Aorta (tissue), 5 donors: ENCODE measurements around the gene HIVEP3. TPM values are rescaled to one million over a fixed set of nuclear protein-coding genes. Genes with fewer than 3 reads are reported as not detected.

ENCODE experiments used
- ATAC-seq: fragments of 200-7000 bp; cut with Tn5 transposase; one replicate; pipeline ENCODE4 v1.9.1; 2022; ENCODE audit warnings: moderate library complexity; ENCODE audit not compliant: low FRiP score
- DNase-seq, 2 donors: peaks; one replicate each; pipeline ENCODE4 v3.0.0-alpha.2; 2020
- H3K27ac ChIP-seq, 2 donors: one replicate each; pipeline ENCODE4 v1.5.1; 2013; ENCODE audit warnings: low read length in 2 of 2, mild to moderate bottlenecking in 2 of 2, moderate library complexity in 2 of 2, control low read depth in 1 of 2, inconsistent platforms in 1 of 2, low read depth in 1 of 2
- H3K27me3 ChIP-seq, 2 donors: one replicate each; pipeline ENCODE4 v1.6.1; 2013; ENCODE audit warnings: control low read depth in 1 of 2, low read length in 1 of 2, mild to moderate bottlenecking in 1 of 2, moderate library complexity in 1 of 2; ENCODE audit not compliant: insufficient read depth in 2 of 2, control insufficient read depth in 1 of 2
- H3K36me3 ChIP-seq, 2 donors: one replicate each; pipeline ENCODE4 v1.6.1; 2013; ENCODE audit warnings: control low read depth in 1 of 2, low read length in 1 of 2, mild to moderate bottlenecking in 1 of 2; ENCODE audit not compliant: insufficient read depth in 2 of 2, control insufficient read depth in 1 of 2
- H3K4me1 ChIP-seq, 2 donors: one replicate each; pipeline ENCODE4 v1.6.1; 2013; ENCODE audit warnings: low read length in 2 of 2, control low read depth in 1 of 2, mild to moderate bottlenecking in 1 of 2, moderate library complexity in 1 of 2; ENCODE audit not compliant: insufficient read depth in 2 of 2, control insufficient read depth in 1 of 2
- H3K4me3 ChIP-seq, 2 donors: one replicate each; pipeline ENCODE4 v1.5.1; 2013; ENCODE audit warnings: low read length in 2 of 2, control low read depth in 1 of 2, mild to moderate bottlenecking in 1 of 2
- H3K9me3 ChIP-seq: one replicate; pipeline ENCODE4 v1.6.1; 2013; ENCODE audit warnings: mild to moderate bottlenecking, low read length; ENCODE audit not compliant: control insufficient read depth
- WGBS, 2 donors: extraction: QIAGEN DNeasy Blood & Tissue Kit; methylation state at CpG; one replicate each; pipeline ENCODE4 v1.1.7; 2013; 5-methylcytosine and 5-hydroxymethylcytosine counted together
- intact Hi-C, 2 donors: fragments of 100-400 bp; cut with DNase I; formaldehyde crosslinking; loops; one replicate each; pipeline versions ENCODE4 v1.14.2 to v1.15.0; 2022
- polyA plus RNA-seq, 2 donors: library from polyadenylated mRNA; stranded (reverse); fragments of 200-250 nt; gene quantifications; one replicate each; pipeline ENCODE4 v1.2.3, GENCODE V29; 2013
- total RNA-seq, 2 donors: library from RNA; stranded (reverse); fragmentation: NEBNext Ultra II Directional; extraction: Animal tissue kit (Norgen Biotek cat#: 25700); gene quantifications; one replicate each; pipeline ENCODE4 v1.2.1, GENCODE V29; 2021
- donor health status: healthy with polysubstance abuse.
- donor health status: Bipolar disorder and iron deficiency.
- donor health status: DM: no; HTN: no; CAD: no.
- donor health status: DM: no; HTN: no; CAD: no.
- donor health status: DM: yes; HTN: yes; CAD: no.

HIVEP3 gene
- total and polyA plus RNA-seq, 4 donors, result 1.6 to 6.3 (median 4.0) TPM

DNA sequence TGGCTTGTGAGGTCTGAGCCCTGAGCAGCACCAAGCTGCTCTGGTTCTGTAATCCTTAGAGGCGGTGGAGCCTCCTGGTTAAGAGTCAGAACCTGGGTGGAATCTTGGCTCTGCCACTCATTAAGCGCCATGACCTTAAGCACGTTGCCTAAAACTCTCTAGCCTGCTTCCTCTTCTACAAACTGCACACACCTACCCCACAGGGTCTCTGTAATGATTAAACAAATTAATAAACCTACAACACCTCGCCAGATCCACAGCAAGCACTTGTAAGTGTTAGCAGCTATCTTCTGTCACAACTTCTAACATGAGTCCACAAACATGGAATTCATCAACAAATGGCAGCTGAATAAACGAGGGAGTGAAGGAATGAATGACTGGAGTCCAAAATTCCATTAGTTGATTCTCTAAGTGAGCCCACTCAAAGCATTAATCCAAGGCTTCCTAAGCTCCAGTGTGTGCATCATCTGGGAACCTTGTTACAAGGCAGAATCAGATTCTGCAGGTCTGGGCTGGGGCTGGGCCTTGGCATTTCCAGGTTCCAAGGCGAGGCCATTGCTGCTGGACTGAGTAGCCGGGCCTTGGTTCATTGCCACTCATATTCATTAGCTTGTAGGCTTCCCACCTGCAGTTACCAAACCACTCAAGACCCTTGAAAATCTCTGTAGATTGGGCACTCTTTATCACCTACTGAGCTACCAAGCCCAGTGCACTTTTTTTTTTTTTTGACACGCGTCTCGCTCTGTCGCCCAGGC is 168.6 kb downstream of the HIVEP3 start:
- WGBS, 2 donors, result 76 to 79% methylated on average over 11 of the region's 11 CpGs
- DNase-seq, result peak in 1 of 2 donors; percentile 42
- Histone ChIP-seq H3K9me3 (no peaks in the 10 kb centered on the region), H3K4me3 (no peak overlapping the region), H3K36me3 (no peaks in the 10 kb centered on the region), H3K4me1 (no peaks in the 10 kb centered on the region), H3K27me3 (no peaks in the 10 kb centered on the region), H3K27ac (no peak overlapping the region)
- no peak for ATAC-seq
- intact Hi-C loops, result no loop called here

DNA sequence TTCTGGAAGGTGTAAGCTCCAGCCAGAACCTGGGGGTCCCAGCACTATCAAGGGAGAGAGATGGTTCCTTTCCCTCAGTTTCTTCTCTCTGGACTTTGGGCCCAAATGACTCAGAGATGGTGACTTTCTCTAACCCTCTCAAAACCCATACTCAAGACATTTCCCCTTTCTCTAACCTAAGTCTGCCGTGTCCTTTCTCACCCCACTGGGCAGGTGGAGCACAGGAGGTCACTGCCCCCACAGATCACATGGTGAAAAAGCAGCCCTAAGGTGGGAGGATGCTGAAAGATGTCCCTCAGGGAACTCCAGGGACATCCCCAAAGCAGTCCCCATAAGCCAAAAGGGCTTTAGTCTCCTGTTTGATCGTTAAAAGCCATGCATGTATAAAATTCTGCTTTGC is 173.7 kb downstream of the HIVEP3 start:
- intact Hi-C loops, result no loop called here
- no peak overlapping the region for H3K27ac ChIP-seq
- no peaks in the 10 kb centered on the region for H3K9me3 ChIP-seq
- ATAC-seq (no peak), DNase-seq (no peak)
- no peak overlapping the region for H3K4me3 ChIP-seq
- H3K27me3 ChIP-seq, result no peaks in the 10 kb centered on the region
- no peaks in the 10 kb centered on the region for H3K36me3 ChIP-seq
- 91 to 92% methylated on average over 2 of the region's 2 CpGs for WGBS, 2 donors
- no peaks in the 10 kb centered on the region for H3K4me1 ChIP-seq

DNA sequence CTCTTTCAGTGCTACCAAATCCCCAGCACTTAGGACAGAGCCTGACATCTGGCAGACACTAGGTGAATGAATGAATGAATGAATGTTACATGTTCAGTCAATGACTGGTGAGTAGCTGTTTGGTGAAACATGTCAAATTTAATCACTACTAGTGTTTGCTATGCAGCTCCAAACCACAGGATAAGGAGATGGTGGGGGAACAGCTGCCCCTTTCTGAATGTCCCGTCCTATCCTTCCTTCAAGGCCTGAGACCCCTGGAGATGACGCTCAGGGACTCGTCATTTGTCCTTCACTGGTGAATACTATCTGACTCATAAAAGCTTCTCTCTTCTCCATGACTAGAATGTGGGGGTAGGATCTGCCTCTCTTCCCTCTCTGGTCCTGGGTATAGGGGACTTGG is 175.4 kb downstream of the HIVEP3 start:
- no peaks in the 10 kb centered on the region for H3K4me1 ChIP-seq
- no peaks in the 10 kb centered on the region for H3K27me3 ChIP-seq
- H3K4me3 ChIP-seq, result no peak overlapping the region
- no peak for ATAC-seq
- WGBS, 2 donors, result 92 to 97% methylated on average over 3 of the region's 3 CpGs
- H3K36me3 ChIP-seq, result no peaks in the 10 kb centered on the region
- no peak for DNase-seq
- H3K27ac ChIP-seq, result no peak overlapping the region
- intact Hi-C loops, result no loop called here
- no peaks in the 10 kb centered on the region for H3K9me3 ChIP-seq

DNA sequence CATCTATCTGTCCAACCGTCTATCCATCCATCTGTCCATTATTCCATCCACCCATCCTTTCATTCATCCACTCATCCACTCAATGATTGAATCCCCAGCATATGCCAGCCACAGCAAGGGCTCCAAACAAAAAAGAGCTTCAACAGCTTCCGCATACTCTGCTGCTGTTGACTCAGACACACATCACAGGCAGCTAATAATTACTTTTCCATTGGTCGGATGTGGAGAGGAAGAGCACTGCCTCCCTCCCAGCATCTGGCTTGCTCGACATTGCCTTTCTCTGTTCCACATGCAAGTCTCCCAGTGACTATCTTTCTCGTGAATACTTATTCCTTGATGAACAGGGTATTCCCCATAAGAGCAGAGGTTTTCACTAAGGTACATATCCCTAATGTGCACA is 176.5 kb downstream of the HIVEP3 start:
- intact Hi-C loops, result no loop called here
- 82 to 93% methylated on average over 5 of the region's 5 CpGs for WGBS, 2 donors
- Histone ChIP-seq H3K9me3 (no peaks in the 10 kb centered on the region), H3K27me3 (no peaks in the 10 kb centered on the region), H3K27ac (no peak overlapping the region), H3K4me3 (no peak overlapping the region), H3K4me1 (no peaks in the 10 kb centered on the region), H3K36me3 (no peaks in the 10 kb centered on the region)
- ATAC-seq (no peak), DNase-seq (no peak)

DNA sequence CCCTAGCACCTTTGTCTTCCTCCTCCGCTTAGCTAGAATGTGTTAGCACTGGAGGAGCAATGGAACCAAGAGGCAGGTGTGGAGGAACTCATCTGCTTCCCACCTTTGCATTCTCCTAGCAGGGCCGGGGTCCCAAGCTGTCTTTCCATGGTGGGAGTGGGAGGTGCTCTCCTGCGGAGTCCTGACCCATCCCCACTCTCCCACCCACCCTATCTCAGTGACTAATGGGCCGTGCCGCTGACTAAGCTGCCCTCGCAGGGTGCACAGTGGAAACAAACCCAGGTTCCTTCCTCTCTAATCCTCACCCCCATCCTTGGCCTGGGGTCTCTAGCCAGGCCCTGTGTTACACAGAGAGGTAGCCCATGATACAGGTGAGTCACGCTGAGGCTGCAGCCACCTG is 177.5 kb downstream of the HIVEP3 start:
- WGBS, 2 donors, result 92% methylated on average over 7 of the region's 7 CpGs
- ATAC-seq, result no peak
- DNase-seq, result no peak

DNA sequence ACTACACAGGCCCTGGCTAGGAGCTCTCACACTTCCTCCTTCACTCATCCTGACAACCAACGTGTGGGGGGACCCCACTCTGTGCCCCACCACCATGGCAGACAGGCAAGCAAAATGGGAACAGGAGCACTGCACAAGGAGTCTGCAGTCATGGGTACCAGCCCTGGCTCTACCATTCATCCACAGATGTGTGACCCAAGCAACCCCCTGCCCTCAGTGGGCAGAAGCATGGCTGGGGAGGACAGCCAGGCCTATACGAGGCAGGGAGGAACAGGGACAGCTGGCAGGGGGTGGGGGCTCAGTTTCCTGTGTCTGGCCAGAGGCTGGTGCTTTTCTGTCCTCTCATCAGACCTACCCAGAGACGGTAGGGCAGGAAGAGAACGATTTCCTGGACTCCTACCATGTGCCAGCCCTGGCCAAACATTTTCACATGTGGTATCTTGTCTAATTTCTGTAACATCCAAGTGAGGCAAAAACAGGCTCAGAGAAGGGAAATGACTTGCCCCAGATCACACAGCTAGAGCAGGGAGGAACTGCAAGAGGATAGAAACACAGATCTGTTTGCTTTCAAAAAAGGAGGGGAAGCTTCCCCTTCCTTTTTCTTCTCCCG is 178.0 kb downstream of the HIVEP3 start:
- Histone ChIP-seq H3K4me3 (no peak overlapping the region), H3K4me1 (no peaks in the 10 kb centered on the region), H3K27ac (no peak overlapping the region), H3K9me3 (no peaks in the 10 kb centered on the region), H3K36me3 (no peaks in the 10 kb centered on the region), H3K27me3 (no peaks in the 10 kb centered on the region)
- DNase-seq, result no peak
- no peak for ATAC-seq
- intact Hi-C loops, result no loop called here
- WGBS, 2 donors, result 74 to 83% methylated on average over 5 of the region's 5 CpGs

More for the DNA sequence above, 177.5 kb downstream of the HIVEP3 start:
- Histone ChIP-seq H3K4me1 (no peaks in the 10 kb centered on the region), H3K27ac (no peak overlapping the region), H3K4me3 (no peak overlapping the region), H3K36me3 (no peaks in the 10 kb centered on the region), H3K9me3 (no peaks in the 10 kb centered on the region), H3K27me3 (no peaks in the 10 kb centered on the region)
- intact Hi-C loops, result no loop called here

DNA sequence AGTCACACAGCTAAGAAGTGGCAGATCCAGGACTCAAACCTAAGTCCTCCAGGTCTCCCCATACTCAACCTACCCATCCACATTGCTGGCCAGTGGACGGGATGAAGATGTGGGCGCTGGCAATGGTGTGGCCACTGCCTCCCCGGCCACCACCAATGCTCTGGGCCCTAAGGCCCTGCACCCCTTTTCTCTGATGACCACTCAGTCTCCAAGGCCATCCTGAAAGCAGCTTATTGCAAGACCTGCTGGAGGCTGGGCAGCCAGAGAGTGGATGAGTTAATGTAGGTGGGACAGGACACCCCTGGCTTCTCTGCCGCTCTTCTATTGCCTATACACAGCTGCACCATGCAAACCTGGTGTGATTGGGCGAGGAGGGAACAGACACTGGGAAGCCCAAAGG is 178.7 kb downstream of the HIVEP3 start:
- DNase-seq (peak in 1 of 2 donors; percentile 57), ATAC-seq (no peak)
- Histone ChIP-seq H3K36me3 (no peaks in the 10 kb centered on the region), H3K4me1 (no peaks in the 10 kb centered on the region), H3K4me3 (no peak overlapping the region), H3K27me3 (no peaks in the 10 kb centered on the region), H3K27ac (no peak overlapping the region), H3K9me3 (no peaks in the 10 kb centered on the region)
- intact Hi-C loops, result no loop called here
- WGBS, 2 donors, result 96 to 97% methylated on average over 5 of the region's 5 CpGs

DNA sequence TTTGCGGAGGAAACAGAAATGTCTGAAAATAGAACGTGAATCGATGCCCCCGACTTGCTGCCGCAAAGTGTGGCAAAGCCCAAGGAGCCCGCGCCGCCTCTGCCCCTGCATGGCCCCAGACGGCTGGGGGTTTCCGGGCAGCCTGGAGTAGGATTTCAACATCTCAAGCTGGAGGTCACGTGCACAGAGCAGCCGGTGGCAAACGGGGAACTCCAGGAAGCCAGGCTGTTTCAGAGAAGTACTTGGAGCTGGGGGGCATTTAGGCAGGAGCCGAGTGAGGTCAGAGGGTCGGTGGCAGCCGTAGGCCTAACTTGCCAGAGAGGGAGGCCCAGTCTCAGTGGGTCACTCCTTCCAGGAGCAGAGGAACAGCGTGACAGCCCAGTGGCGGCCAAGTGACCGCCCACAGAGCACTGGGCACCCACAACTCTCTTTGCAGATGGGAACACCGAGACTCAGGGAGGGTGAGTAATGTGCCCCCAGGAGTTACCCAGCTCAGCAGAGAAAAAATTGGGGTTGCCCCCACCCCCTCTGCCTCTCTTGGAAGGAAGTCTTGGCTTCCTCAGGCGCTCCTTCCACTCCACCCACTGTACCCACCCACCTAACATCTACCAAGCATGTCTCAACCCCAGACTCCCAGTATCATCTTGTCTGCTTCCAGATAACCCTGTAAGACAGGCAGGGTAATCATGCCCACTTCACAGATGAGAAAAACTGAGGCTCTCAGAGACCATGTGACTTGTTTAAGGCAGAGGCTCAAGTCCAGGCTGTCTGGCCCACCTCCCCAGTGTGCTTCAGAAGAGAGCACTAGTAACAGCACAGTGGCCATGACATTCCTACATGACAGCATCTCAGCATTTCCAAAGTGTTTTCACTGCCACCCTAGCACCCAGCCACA is 179.4 kb downstream of the HIVEP3 start:
- WGBS, 2 donors, result 31 to 40% methylated on average over 21 of the region's 21 CpGs
- Histone ChIP-seq H3K36me3 (no peaks in the 10 kb centered on the region), H3K4me1 (no peaks in the 10 kb centered on the region), H3K27ac (no peak overlapping the region), H3K27me3 (no peaks in the 10 kb centered on the region), H3K9me3 (no peaks in the 10 kb centered on the region), H3K4me3 (no peak overlapping the region)
- peak; percentile 87 for ATAC-seq
- peak; percentile 93 to 94 for DNase-seq
- intact Hi-C loops, result no loop called here
